HCT116 (cell line): ENCODE results near the gene PLAGL1.

Experiments
- EZH2 ChIP-seq: fragments of 200-600 bp; sonication (generic); IDR thresholded peaks from 2 replicates; pipeline ENCODE4 v1.6.1; 2017; ENCODE audit warnings: antibody characterized with exemption, mixed run types
- POLR2AphosphoS5 ChIP-seq: IDR thresholded peaks from 2 replicates; pipeline ENCODE4 v1.6.1; 2011; ENCODE audit warnings: mild to moderate bottlenecking, low read depth, low read length, moderate library complexity
- TCF7L2 ChIP-seq: IDR thresholded peaks from 2 replicates; pipeline ENCODE4 v1.7.0; 2011; ENCODE audit warnings: borderline replicate concordance, inconsistent platforms; ENCODE audit not compliant: insufficient read depth, insufficient read length; ENCODE audit errors: extremely low read depth
- TF ChIP-seq, protein P1 (sequence below), 3 experiments: fragments of 200-600 bp in 1 of 3; sonication (generic) in 1 of 3; IDR thresholded peaks in 2 of 3; conservative IDR thresholded peaks in 1 of 3; 2 replicates each; pipeline ENCODE4 v1.5.1; 2012 to 2017; ENCODE audit warnings: low read depth in 2 of 3, low read length in 2 of 3, antibody characterized with exemption in 1 of 3, borderline replicate concordance in 1 of 3, control low read depth in 1 of 3, mild to moderate bottlenecking in 1 of 3, mixed read lengths in 1 of 3, mixed run types in 1 of 3, moderate library complexity in 1 of 3; ENCODE audit not compliant: insufficient read depth in 1 of 3

DNA sequence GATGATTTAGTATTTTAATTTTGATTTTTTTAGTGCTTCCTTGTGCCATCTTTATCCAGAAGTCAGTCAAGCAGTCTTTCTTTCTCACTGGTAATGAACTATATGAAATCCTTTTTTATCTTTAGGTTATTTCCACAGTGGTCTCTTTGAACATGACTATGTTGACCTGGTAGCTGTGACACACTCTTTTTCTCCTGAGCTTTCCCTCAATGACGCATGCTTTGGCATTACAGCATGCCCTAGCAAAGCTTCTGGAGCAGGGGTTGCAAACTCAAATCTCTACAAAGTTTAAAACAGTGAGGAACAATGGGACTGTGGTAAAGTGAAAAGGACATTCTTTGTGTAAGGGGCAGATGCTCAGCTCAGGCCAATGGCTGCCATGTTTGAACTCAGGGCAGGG is 4.5 kb upstream of the PLAGL1 start:
- TF ChIP-seq, protein P1, sequence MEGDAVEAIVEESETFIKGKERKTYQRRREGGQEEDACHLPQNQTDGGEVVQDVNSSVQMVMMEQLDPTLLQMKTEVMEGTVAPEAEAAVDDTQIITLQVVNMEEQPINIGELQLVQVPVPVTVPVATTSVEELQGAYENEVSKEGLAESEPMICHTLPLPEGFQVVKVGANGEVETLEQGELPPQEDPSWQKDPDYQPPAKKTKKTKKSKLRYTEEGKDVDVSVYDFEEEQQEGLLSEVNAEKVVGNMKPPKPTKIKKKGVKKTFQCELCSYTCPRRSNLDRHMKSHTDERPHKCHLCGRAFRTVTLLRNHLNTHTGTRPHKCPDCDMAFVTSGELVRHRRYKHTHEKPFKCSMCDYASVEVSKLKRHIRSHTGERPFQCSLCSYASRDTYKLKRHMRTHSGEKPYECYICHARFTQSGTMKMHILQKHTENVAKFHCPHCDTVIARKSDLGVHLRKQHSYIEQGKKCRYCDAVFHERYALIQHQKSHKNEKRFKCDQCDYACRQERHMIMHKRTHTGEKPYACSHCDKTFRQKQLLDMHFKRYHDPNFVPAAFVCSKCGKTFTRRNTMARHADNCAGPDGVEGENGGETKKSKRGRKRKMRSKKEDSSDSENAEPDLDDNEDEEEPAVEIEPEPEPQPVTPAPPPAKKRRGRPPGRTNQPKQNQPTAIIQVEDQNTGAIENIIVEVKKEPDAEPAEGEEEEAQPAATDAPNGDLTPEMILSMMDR (IDR thresholded peaks at IDR 0.05 in 2 of 3, conservative IDR thresholded peaks at IDR 0.05 in 1 of 3; ENCODE audit: borderline replicate concordance in 1 of 3, insufficient read depth in 1 of 3, low read depth in 2 of 3, low read length in 2 of 3): no peak
- TF ChIP-seq POLR2AphosphoS5 (no peak), EZH2 (no peak), TCF7L2 (no peak)
